HEK293 (cell line): ENCODE data around the gene ACAN.

ENCODE experiments used
- CTCF ChIA-PET: fragments of 350-600 bp; formaldehyde crosslinking; extraction: SDS; loops from one replicate; lab custom pipeline; 2021; ENCODE audit warnings: antibody characterized with exemption; lab: Yijun Ruan, JAX
- POLR2A ChIA-PET: fragments of 300-600 bp; formaldehyde crosslinking; extraction: SDS; loops from one replicate; lab custom pipeline; 2020; ENCODE audit warnings: antibody characterized with exemption, inconsistent platforms; lab: Yijun Ruan, JAX
- H3K27ac ChIP-seq: fragments of 200-500 bp; sonication (Bioruptor generic); 2 replicates; pipeline ENCODE4 v1.5.1; 2014; ENCODE audit warnings: low read depth, low read length, control low read depth, inconsistent platforms; ENCODE audit errors: extremely low read depth
- H3K36me3 ChIP-seq, 2 experiments: fragments of 200-500 bp in 1 of 2; sonication (Bioruptor generic) in 1 of 2; 1 replicate in 1 of 2; 2 replicates in 1 of 2; pipeline ENCODE4 v1.5.1; 2014 to 2017; ENCODE audit warnings: inconsistent platforms in 2 of 2, low read length in 2 of 2; ENCODE audit not compliant: control insufficient read depth in 2 of 2, insufficient read depth in 1 of 2
- H3K4me1 ChIP-seq: fragments of 200-500 bp; sonication (Bioruptor generic); 2 replicates; pipeline ENCODE4 v1.5.1; 2014; ENCODE audit warnings: mild to moderate bottlenecking, low read length, inconsistent platforms; ENCODE audit not compliant: control insufficient read depth, insufficient read depth
- H3K4me3 ChIP-seq: 2 replicates; pipeline ENCODE4 v1.5.1; 2011; ENCODE audit warnings: low read depth, mild to moderate bottlenecking, control low read depth, low read length, moderate library complexity
- H3K9me3 ChIP-seq: fragments of 200-500 bp; sonication (Bioruptor generic); 2 replicates; pipeline ENCODE4 v1.5.1; 2014; ENCODE audit warnings: low read depth, low read length, inconsistent platforms; ENCODE audit not compliant: control insufficient read depth, insufficient read depth
- FEZF1 ChIP-seq: fragments of 450-650 bp; formaldehyde crosslinking; IDR thresholded peaks from 2 replicates; pipeline ENCODE4 v1.5.1; 2016; ENCODE audit warnings: missing biosample characterization, missing genetic modification characterization
- GLI4 ChIP-seq: fragments of 450-650 bp; formaldehyde crosslinking; IDR thresholded peaks from 2 replicates; pipeline ENCODE4 v1.5.1; 2016; ENCODE audit warnings: missing biosample characterization, missing genetic modification characterization
- GLIS1 ChIP-seq: fragments of 450-650 bp; formaldehyde crosslinking; IDR thresholded peaks from 2 replicates; pipeline ENCODE4 v1.5.1; 2016; ENCODE audit warnings: missing biosample characterization, missing genetic modification characterization
- GLIS2 ChIP-seq: fragments of 450-650 bp; formaldehyde crosslinking; IDR thresholded peaks from 2 replicates; pipeline ENCODE4 v1.5.1; 2016; ENCODE audit warnings: missing biosample characterization, missing genetic modification characterization
- IKZF3 ChIP-seq: fragments of 450-650 bp; IDR thresholded peaks from 2 replicates; pipeline ENCODE4 v1.5.0; 2018; ENCODE audit warnings: missing biosample characterization, mild to moderate bottlenecking, missing genetic modification characterization, moderate library complexity
- PRDM1 ChIP-seq: fragments of 450-650 bp; formaldehyde crosslinking; IDR thresholded peaks from 2 replicates; pipeline ENCODE4; 2016; ENCODE audit warnings: missing biosample characterization, missing genetic modification characterization
- RBAK ChIP-seq: fragments of 450-650 bp; formaldehyde crosslinking; IDR thresholded peaks from 2 replicates; pipeline ENCODE4 v1.5.1; 2016; ENCODE audit warnings: missing biosample characterization, missing genetic modification characterization
- TCF7L2 ChIP-seq: IDR thresholded peaks from 2 replicates; pipeline ENCODE4 v1.6.1; 2011; ENCODE audit warnings: low read depth, mild to moderate bottlenecking, inconsistent platforms, low read length, moderate library complexity, borderline replicate concordance
- WT1 ChIP-seq: fragments of 450-650 bp; formaldehyde crosslinking; IDR thresholded peaks from 2 replicates; pipeline ENCODE4 v1.5.1; 2016; ENCODE audit warnings: missing biosample characterization, missing genetic modification characterization
- ZBTB10 ChIP-seq: fragments of 450-650 bp; formaldehyde crosslinking; IDR thresholded peaks from 2 replicates; pipeline ENCODE4 v1.5.1; 2016; ENCODE audit warnings: missing biosample characterization, missing genetic modification characterization
- ZBTB20 ChIP-seq: fragments of 450-650 bp; formaldehyde crosslinking; IDR thresholded peaks from 2 replicates; pipeline ENCODE4 v1.5.1; 2016; ENCODE audit warnings: missing biosample characterization, missing genetic modification characterization
- ZBTB49 ChIP-seq: fragments of 450-650 bp; formaldehyde crosslinking; IDR thresholded peaks from 2 replicates; pipeline ENCODE4 v1.5.1; 2016; ENCODE audit warnings: missing biosample characterization, missing genetic modification characterization, low read depth
- ZBTB6 ChIP-seq: fragments of 450-650 bp; formaldehyde crosslinking; IDR thresholded peaks from 2 replicates; pipeline ENCODE4 v1.5.1; 2017; ENCODE audit warnings: missing biosample characterization, missing genetic modification characterization
- ZFHX2 ChIP-seq: fragments of 450-650 bp; formaldehyde crosslinking; conservative IDR thresholded peaks from 2 replicates; pipeline ENCODE4 v1.5.1; 2016; ENCODE audit warnings: missing biosample characterization, missing genetic modification characterization
- ZIC2 ChIP-seq: fragments of 450-650 bp; formaldehyde crosslinking; IDR thresholded peaks from 2 replicates; pipeline ENCODE4 v1.5.1; 2016; ENCODE audit warnings: missing biosample characterization, missing genetic modification characterization
- ZNF114 ChIP-seq: fragments of 450-650 bp; formaldehyde crosslinking; IDR thresholded peaks from 2 replicates; pipeline ENCODE4 v1.5.0; 2017; ENCODE audit warnings: missing biosample characterization, missing genetic modification characterization
- ZNF121 ChIP-seq: fragments of 450-650 bp; formaldehyde crosslinking; IDR thresholded peaks from 2 replicates; pipeline ENCODE4 v1.5.1; 2016; ENCODE audit warnings: missing biosample characterization, missing genetic modification characterization
- ZNF138 ChIP-seq: fragments of 450-650 bp; formaldehyde crosslinking; IDR thresholded peaks from 2 replicates; pipeline ENCODE4 v1.5.1; 2016; ENCODE audit warnings: missing biosample characterization, missing genetic modification characterization, borderline replicate concordance
- ZNF16 ChIP-seq: fragments of 450-650 bp; formaldehyde crosslinking; IDR thresholded peaks from 2 replicates; pipeline ENCODE4 v1.5.1; 2016; ENCODE audit warnings: low read depth, missing biosample characterization, missing genetic modification characterization
- ZNF169 ChIP-seq: fragments of 450-650 bp; formaldehyde crosslinking; IDR thresholded peaks from 2 replicates; pipeline ENCODE4 v1.5.1; 2016; ENCODE audit warnings: missing biosample characterization, missing genetic modification characterization
- ZNF223 ChIP-seq: fragments of 450-650 bp; formaldehyde crosslinking; IDR thresholded peaks from 2 replicates; pipeline ENCODE4 v1.5.1; 2016; ENCODE audit warnings: missing biosample characterization, missing genetic modification characterization
- ZNF248 ChIP-seq: fragments of 450-650 bp; formaldehyde crosslinking; IDR thresholded peaks from 2 replicates; pipeline ENCODE4 v1.5.1; 2017; ENCODE audit warnings: missing biosample characterization, missing genetic modification characterization
- ZNF302 ChIP-seq: fragments of 450-650 bp; formaldehyde crosslinking; IDR thresholded peaks from 2 replicates; pipeline ENCODE4 v1.5.1; 2016; ENCODE audit warnings: missing biosample characterization, missing genetic modification characterization, low read depth
- ZNF510 ChIP-seq: fragments of 450-650 bp; formaldehyde crosslinking; IDR thresholded peaks from 2 replicates; pipeline ENCODE4 v1.5.1; 2018; ENCODE audit warnings: mild to moderate bottlenecking, missing genetic modification characterization, missing biosample characterization; ENCODE audit not compliant: insufficient replicate concordance
- ZNF530 ChIP-seq: fragments of 450-650 bp; formaldehyde crosslinking; IDR thresholded peaks from 2 replicates; pipeline ENCODE4 v1.5.1; 2016; ENCODE audit warnings: low read depth, missing biosample characterization, missing genetic modification characterization
- ZNF626 ChIP-seq: fragments of 450-650 bp; sonication (Bioruptor Pico); formaldehyde crosslinking; IDR thresholded peaks from 2 replicates; pipeline ENCODE4 v1.5.1; 2018; ENCODE audit warnings: missing biosample characterization, missing genetic modification characterization, inconsistent platforms
- ZNF654 ChIP-seq: fragments of 450-650 bp; formaldehyde crosslinking; IDR thresholded peaks from 2 replicates; pipeline ENCODE4 v1.5.1; 2016; ENCODE audit warnings: low read depth, missing biosample characterization, missing genetic modification characterization
- ZNF664 ChIP-seq: fragments of 450-650 bp; formaldehyde crosslinking; IDR thresholded peaks from 2 replicates; pipeline ENCODE4 v1.5.1; 2016; ENCODE audit warnings: missing biosample characterization, missing genetic modification characterization
- ZNF701 ChIP-seq: fragments of 450-650 bp; formaldehyde crosslinking; IDR thresholded peaks from 2 replicates; pipeline ENCODE4 v1.5.1; 2016; ENCODE audit warnings: missing biosample characterization, missing genetic modification characterization
- ZNF76 ChIP-seq: fragments of 450-650 bp; formaldehyde crosslinking; IDR thresholded peaks from 2 replicates; pipeline ENCODE4; 2016; ENCODE audit warnings: low read depth, missing biosample characterization, missing genetic modification characterization, borderline replicate concordance
- ZNF776 ChIP-seq: fragments of 450-650 bp; formaldehyde crosslinking; IDR thresholded peaks from 2 replicates; pipeline ENCODE4 v1.5.0; 2017; ENCODE audit warnings: missing biosample characterization, missing genetic modification characterization, borderline replicate concordance
- ZXDB ChIP-seq: fragments of 450-650 bp; formaldehyde crosslinking; IDR thresholded peaks from 2 replicates; pipeline ENCODE4 v1.5.1; 2016; ENCODE audit warnings: missing biosample characterization, missing genetic modification characterization

ACAN gene

GRCh38 chr15:88911766-88912118 lies 108.5 kb downstream of the ACAN start (continued):
- no peak for TF ChIP-seq TCF7L2
- TF ChIP-seq GLIS2 (tag by site-specific recombination): peak; percentile 28
- no peak for TF ChIP-seq PRDM1
- no peak for TF ChIP-seq ZNF121 (tag by site-specific recombination)
- TF ChIP-seq GLI4 (tag by site-specific recombination): no peak
- TF ChIP-seq ZNF701 (tag by site-specific recombination): no peak
- TF ChIP-seq GLIS1 (tag by site-specific recombination): peak; percentile 71

DNA sequence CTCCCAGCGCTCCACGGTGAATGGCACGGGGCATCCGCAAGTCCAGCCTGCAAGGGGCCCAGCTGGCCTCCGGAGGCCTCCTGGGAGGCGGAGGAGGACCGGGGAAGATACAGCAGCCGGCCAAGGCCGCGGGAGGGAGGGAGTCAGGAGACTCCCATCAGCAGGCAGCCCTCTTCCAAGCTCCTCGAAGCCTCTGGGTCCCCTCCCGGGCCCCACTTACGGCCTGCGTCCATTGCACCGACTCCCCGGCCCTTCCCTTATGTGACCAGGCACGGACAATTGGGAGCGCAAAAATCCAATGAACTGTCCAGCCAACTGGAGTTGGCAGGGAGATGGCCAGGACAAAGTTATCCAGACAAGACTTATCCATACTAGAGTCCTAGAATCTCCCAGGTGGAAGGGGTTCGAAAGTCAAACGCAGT lies 109.3 kb downstream of the ACAN start:
- Histone ChIP-seq H3K4me1 (peaks cover 2% of the 10 kb centered on the region; the same call in 1 of the 2 replicates), H3K4me3 (peak overlapping the region; percentile 71), H3K36me3 (peaks cover 3 to 37% of the 10 kb centered on the region in 2 experiments; a peak in 1 of 3 replicates), H3K9me3 (no peaks in the 10 kb centered on the region), H3K27ac (peak overlapping the region; percentile 83)
- CTCF ChIA-PET: interaction anchor here (0.7 to 1.9 kb wide), 7 partner anchors 10 to 265 kb away, joined by 4 to 16 read pairs (median 6); no protein-coding TSS in a partner anchor
- POLR2A ChIA-PET: interaction anchor here (1.1 to 1.7 kb wide), 8 partner anchors 10 to 331 kb away, joined by 3 to 7 read pairs (median 3); partner anchors contain the start of genes ABHD2, FANCI and HAPLN3
- TF ChIP-seq GLIS1 (tag by site-specific recombination) (peak; percentile 95), ZNF223 (tag by site-specific recombination) (no peak), ZNF626 (tag by site-specific recombination) (no peak), ZNF169 (no peak), WT1 (tag by site-specific recombination) (peak; percentile 41; the same call in 1 of the 2 replicates), ZNF76 (tag by site-specific recombination) (peak; percentile 59; the same call in 1 of the 2 replicates), ZBTB10 (tag by site-specific recombination) (no peak), PRDM1 (no peak), ZXDB (tag by site-specific recombination) (0 out of 2 replicates have a peak, but pooled peaks have one; percentile 39), ZNF664 (tag by site-specific recombination) (no peak), ZNF776 (tag by site-specific recombination) (no peak), FEZF1 (no peak), ZNF530 (tag by site-specific recombination) (no peak), ZNF654 (no peak), ZBTB6 (tag by site-specific recombination) (no peak), ZNF510 (tag by site-specific recombination) (no peak), ZNF16 (tag by site-specific recombination) (no peak), ZFHX2 (no peak), ZBTB49 (tag by site-specific recombination) (no peak), ZNF121 (tag by site-specific recombination) (no peak), IKZF3 (tag by site-specific recombination) (0 out of 2 replicates have a peak, but pooled peaks have one; percentile 43), ZNF114 (tag by site-specific recombination) (no peak), ZNF138 (tag by site-specific recombination) (no peak), ZNF248 (tag by site-specific recombination) (no peak), ZBTB20 (tag by site-specific recombination) (peak; percentile 9; the same call in 1 of the 2 replicates), ZIC2 (tag by site-specific recombination) (peak; percentile 91), ZNF302 (no peak), RBAK (no peak)
